ENCODE data around the gene GYS2.

DNA sequence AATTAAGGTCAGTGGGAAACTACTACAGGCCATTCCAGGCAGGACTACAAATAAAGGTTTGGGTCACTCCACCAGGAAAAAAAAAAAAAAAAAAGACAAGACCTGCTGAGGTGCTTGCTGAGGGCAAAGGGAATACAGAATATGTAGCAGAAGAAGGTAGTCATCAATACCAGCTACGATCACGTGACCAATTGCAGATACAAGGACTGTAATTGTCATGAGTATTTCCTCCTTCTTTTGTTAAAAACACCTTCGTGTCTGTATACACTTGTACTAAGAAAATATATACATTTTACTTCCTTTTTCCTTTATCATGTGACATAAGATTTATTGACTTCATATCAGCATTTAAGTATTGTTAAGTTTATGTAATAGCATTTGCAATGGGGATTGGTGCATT, 19.2 kb downstream of the GYS2 start:
- TF ChIP-seq, protein P1, sequence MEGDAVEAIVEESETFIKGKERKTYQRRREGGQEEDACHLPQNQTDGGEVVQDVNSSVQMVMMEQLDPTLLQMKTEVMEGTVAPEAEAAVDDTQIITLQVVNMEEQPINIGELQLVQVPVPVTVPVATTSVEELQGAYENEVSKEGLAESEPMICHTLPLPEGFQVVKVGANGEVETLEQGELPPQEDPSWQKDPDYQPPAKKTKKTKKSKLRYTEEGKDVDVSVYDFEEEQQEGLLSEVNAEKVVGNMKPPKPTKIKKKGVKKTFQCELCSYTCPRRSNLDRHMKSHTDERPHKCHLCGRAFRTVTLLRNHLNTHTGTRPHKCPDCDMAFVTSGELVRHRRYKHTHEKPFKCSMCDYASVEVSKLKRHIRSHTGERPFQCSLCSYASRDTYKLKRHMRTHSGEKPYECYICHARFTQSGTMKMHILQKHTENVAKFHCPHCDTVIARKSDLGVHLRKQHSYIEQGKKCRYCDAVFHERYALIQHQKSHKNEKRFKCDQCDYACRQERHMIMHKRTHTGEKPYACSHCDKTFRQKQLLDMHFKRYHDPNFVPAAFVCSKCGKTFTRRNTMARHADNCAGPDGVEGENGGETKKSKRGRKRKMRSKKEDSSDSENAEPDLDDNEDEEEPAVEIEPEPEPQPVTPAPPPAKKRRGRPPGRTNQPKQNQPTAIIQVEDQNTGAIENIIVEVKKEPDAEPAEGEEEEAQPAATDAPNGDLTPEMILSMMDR (IDR thresholded peaks at IDR 0.05; ENCODE audit: low read depth, low read length, missing input control) = no peak
- TF ChIP-seq, protein P2, sequence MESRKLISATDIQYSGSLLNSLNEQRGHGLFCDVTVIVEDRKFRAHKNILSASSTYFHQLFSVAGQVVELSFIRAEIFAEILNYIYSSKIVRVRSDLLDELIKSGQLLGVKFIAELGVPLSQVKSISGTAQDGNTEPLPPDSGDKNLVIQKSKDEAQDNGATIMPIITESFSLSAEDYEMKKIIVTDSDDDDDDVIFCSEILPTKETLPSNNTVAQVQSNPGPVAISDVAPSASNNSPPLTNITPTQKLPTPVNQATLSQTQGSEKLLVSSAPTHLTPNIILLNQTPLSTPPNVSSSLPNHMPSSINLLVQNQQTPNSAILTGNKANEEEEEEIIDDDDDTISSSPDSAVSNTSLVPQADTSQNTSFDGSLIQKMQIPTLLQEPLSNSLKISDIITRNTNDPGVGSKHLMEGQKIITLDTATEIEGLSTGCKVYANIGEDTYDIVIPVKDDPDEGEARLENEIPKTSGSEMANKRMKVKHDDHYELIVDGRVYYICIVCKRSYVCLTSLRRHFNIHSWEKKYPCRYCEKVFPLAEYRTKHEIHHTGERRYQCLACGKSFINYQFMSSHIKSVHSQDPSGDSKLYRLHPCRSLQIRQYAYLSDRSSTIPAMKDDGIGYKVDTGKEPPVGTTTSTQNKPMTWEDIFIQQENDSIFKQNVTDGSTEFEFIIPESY (IDR thresholded peaks at IDR 0.05) = no peak

Data from liver (tissue), 2 donors.